CD14-positive monocyte (primary cell): ENCODE results near the gene FIS1. TPM values are rescaled to one million over a fixed set of nuclear protein-coding genes. Genes with fewer than 3 reads are reported as not detected.
"Not testable (repeated sequence)": the region's sequence is repeated elsewhere in the genome, so short reads cannot be mapped to it uniquely, and the experiment has no call there.

Experiments
- DNase-seq, 3 donors: peaks; one replicate each; pipeline ENCODE4 v3.0.0-alpha.2; 2011 to 2022
- H2AFZ ChIP-seq: 2 replicates; pipeline ENCODE4 v1.6.0; 2012; ENCODE audit warnings: mild to moderate bottlenecking, low read depth, low read length, inconsistent platforms; ENCODE audit not compliant: insufficient read depth, poor library complexity, severe bottlenecking
- H3K27ac ChIP-seq, 2 donors: 1 replicate in 1 of 2; 2 replicates in 1 of 2; pipeline ENCODE4 v1.5.1; 2012 to 2013; ENCODE audit warnings: low read length in 2 of 2, control low read depth in 1 of 2, inconsistent platforms in 1 of 2, low read depth in 1 of 2, mild to moderate bottlenecking in 1 of 2
- H3K27me3 ChIP-seq, 2 donors: one replicate each; pipeline versions ENCODE4 v1.6.0 to v1.6.1; 2011 to 2013; ENCODE audit warnings: low read length in 2 of 2; ENCODE audit not compliant: control insufficient read depth in 2 of 2, insufficient read depth in 2 of 2
- H3K36me3 ChIP-seq, 2 donors: replicated peaks in 1 of 2; 1 replicate in 1 of 2; 2 replicates in 1 of 2; pipeline versions ENCODE4 v1.5.1 to v1.6.1; 2012 to 2013; ENCODE audit warnings: low read length in 2 of 2, control low read depth in 1 of 2, inconsistent platforms in 1 of 2, mild to moderate bottlenecking in 1 of 2; ENCODE audit not compliant: insufficient read depth in 2 of 2, control insufficient read depth in 1 of 2
- H3K4me1 ChIP-seq, 2 donors: 1 replicate in 1 of 2; 2 replicates in 1 of 2; pipeline versions ENCODE4 v1.5.1 to v1.6.1; 2012 to 2013; ENCODE audit warnings: low read length in 2 of 2, control low read depth in 1 of 2, inconsistent platforms in 1 of 2, mild to moderate bottlenecking in 1 of 2, moderate library complexity in 1 of 2; ENCODE audit not compliant: insufficient read depth in 2 of 2, control insufficient read depth in 1 of 2
- H3K4me2 ChIP-seq: replicated peaks from 2 replicates; pipeline ENCODE3; 2012; ENCODE audit warnings: low read length, moderate library complexity, mild to moderate bottlenecking; ENCODE audit not compliant: poor library complexity, severe bottlenecking; ENCODE audit errors: extremely low read depth
- H3K4me3 ChIP-seq, 3 experiments: fragments of 200-600 bp in 1 of 3; sonication (generic) in 1 of 3; replicated peaks in 1 of 3; 1 replicate in 2 of 3; 2 replicates in 1 of 3; pipeline ENCODE4 v1.5.1; 2011 to 2013; ENCODE audit warnings: low read length in 3 of 3, mild to moderate bottlenecking in 3 of 3, control low read depth in 2 of 3, low read depth in 2 of 3, inconsistent platforms in 1 of 3, moderate library complexity in 1 of 3
- H3K79me2 ChIP-seq: 2 replicates; pipeline ENCODE4 v1.6.0; 2012; ENCODE audit warnings: mild to moderate bottlenecking, control low read depth, inconsistent platforms, low read length, moderate library complexity; ENCODE audit not compliant: insufficient read depth
- H3K9ac ChIP-seq: 2 replicates; pipeline ENCODE4 v1.6.0; 2017; ENCODE audit warnings: low read length, mild to moderate bottlenecking; ENCODE audit not compliant: insufficient read depth, poor library complexity, severe bottlenecking
- H3K9me3 ChIP-seq, 2 donors: replicated peaks in 1 of 2; 1 replicate in 1 of 2; 2 replicates in 1 of 2; pipeline versions ENCODE4 v1.5.1 to v1.6.1; 2012 to 2013; ENCODE audit warnings: low read length in 2 of 2, control low read depth in 1 of 2; ENCODE audit not compliant: control insufficient read depth in 1 of 2, insufficient read depth in 1 of 2
- H4K20me1 ChIP-seq: 2 replicates; pipeline ENCODE4 v1.6.0; 2012; ENCODE audit warnings: mild to moderate bottlenecking, low read length, control low read depth, moderate library complexity; ENCODE audit not compliant: insufficient read depth
- H3K27ac Mint-ChIP-seq, 7 donors: one replicate each; pipeline ENCODE4 v1.8.0; 2020; ENCODE audit warnings: mild to moderate bottlenecking in 7 of 7, mixed read lengths in 7 of 7, moderate library complexity in 6 of 7, inconsistent platforms in 2 of 7
- H3K27me3 Mint-ChIP-seq, 3 donors: one replicate each; pipeline ENCODE4 v1.8.0; 2021 to 2022; ENCODE audit warnings: low read depth in 3 of 3, mild to moderate bottlenecking in 3 of 3, mixed read lengths in 3 of 3, moderate library complexity in 3 of 3, inconsistent platforms in 1 of 3
- H3K36me3 Mint-ChIP-seq, 2 donors: one replicate each; pipeline ENCODE4 v1.8.0; 2020; ENCODE audit warnings: mixed read lengths in 2 of 2, inconsistent platforms in 1 of 2, mild to moderate bottlenecking in 1 of 2
- H3K4me1 Mint-ChIP-seq: one replicate; pipeline ENCODE4 v1.8.0; 2020; ENCODE audit warnings: mild to moderate bottlenecking, mixed read lengths
- H3K4me3 Mint-ChIP-seq, 2 donors: one replicate each; pipeline ENCODE4 v1.8.0; 2020; ENCODE audit warnings: mild to moderate bottlenecking in 2 of 2, mixed read lengths in 2 of 2, moderate library complexity in 1 of 2
- H3K9me3 Mint-ChIP-seq, 7 donors: one replicate each; pipeline ENCODE4 v1.8.0; 2020 to 2022; ENCODE audit warnings: mixed read lengths in 7 of 7, mild to moderate bottlenecking in 6 of 7, moderate library complexity in 6 of 7, inconsistent platforms in 2 of 7
- CTCF ChIP-seq: fragments of 200-600 bp; IDR thresholded peaks from one replicate; pipeline ENCODE4 v1.8.0; 2022; ENCODE audit warnings: antibody characterized with exemption, mild to moderate bottlenecking
- WGBS: methylation state at CpG from one replicate; pipeline ENCODE4 v1.1.5; 2013; ENCODE audit warnings: missing lambda C conversion rate; ENCODE audit not compliant: insufficient coverage; 5-methylcytosine and 5-hydroxymethylcytosine counted together
- intact Hi-C, 2 donors: fragments of 100-400 bp; cut with micrococcal nuclease; formaldehyde crosslinking; loops; one replicate each; pipeline versions ENCODE4 v1.15.0 to v1.15.1; 2023
- polyA plus RNA-seq, 3 donors: library from polyadenylated mRNA; depleted of rRNA in 1 of 3; unstranded in 2 of 3; stranded (reverse) in 1 of 3; fragments of 300-500 nt in 2 of 3; fragments of >200 nt in 1 of 3; fragmentation: Illumina TruSeq in 2 of 3; gene quantifications; 1 replicate in 2 of 3; 2 replicates in 1 of 3; pipeline ENCODE4 v1.2.3, GENCODE V29; 2012 to 2021

FIS1 gene
- polyA plus RNA-seq, 3 donors = 152 to 198 (median 195) TPM

- Mint-ChIP-seq H3K27me3 (peaks cover 9 to 17% (median 14%) of the 10 kb centered on the region in 3 donors), H3K9me3 (peaks cover 0 to 3% (median 0%) of the 10 kb centered on the region in 7 donors), H3K4me1 (peaks cover 4% of the 10 kb centered on the region), H3K4me3 (no peak overlapping the region), H3K36me3 (no peaks in the 10 kb centered on the region), H3K27ac (no peak overlapping the region)
- H3K27ac ChIP-seq = no peak overlapping the region
- no peak for DNase-seq
- TF ChIP-seq CTCF = no peak
- intact Hi-C loops = no loop called here
- H3K9me3 ChIP-seq = no peaks in the 10 kb centered on the region
- H3K9ac ChIP-seq = no peak overlapping the region
- H3K4me2 ChIP-seq = no peak overlapping the region
- H3K27me3 ChIP-seq = no peaks in the 10 kb centered on the region
- no peaks in the 10 kb centered on the region for H4K20me1 ChIP-seq
- no peaks in the 10 kb centered on the region for H3K36me3 ChIP-seq
- no peak overlapping the region for H2AFZ ChIP-seq
- no peaks in the 10 kb centered on the region for H3K4me1 ChIP-seq
- no peaks in the 10 kb centered on the region for H3K79me2 ChIP-seq
- no peak overlapping the region for H3K4me3 ChIP-seq
- WGBS = 93% methylated on average over 18 of the region's 21 CpGs
These were observed 24.8 kb upstream of the FIS1 start for GRCh38 chr7:101269664-101270063.

- no peak for TF ChIP-seq CTCF
- no peak overlapping the region for H3K27ac Mint-ChIP-seq
These were observed 21.0 kb upstream of the FIS1 start for GRCh38 chr7:101265622-101266516.

GRCh38 chr7:101264102-101264706 is 19.3 kb upstream of the FIS1 start:
- H3K9me3 ChIP-seq, H4K20me1 ChIP-seq, H3K4me3 ChIP-seq, H2AFZ ChIP-seq, H3K27ac Mint-ChIP-seq, DNase-seq, H3K4me2 ChIP-seq, H3K9ac ChIP-seq, H3K27me3 ChIP-seq, H3K36me3 Mint-ChIP-seq, intact Hi-C loops, H3K27ac ChIP-seq, H3K4me1 Mint-ChIP-seq, H3K36me3 ChIP-seq, H3K4me1 ChIP-seq, H3K79me2 ChIP-seq, H3K9me3 Mint-ChIP-seq, H3K4me3 Mint-ChIP-seq: not testable (repeated sequence)
- 93% methylated on average over 5 of the region's 6 CpGs for WGBS
- peaks cover 7 to 27% (median 19%) of the 10 kb centered on the region in 3 donors for H3K27me3 Mint-ChIP-seq

More at GRCh38 chr7:101265622-101266516, 21.0 kb upstream of the FIS1 start:
- intact Hi-C loops = no loop called here
- H3K9me3 Mint-ChIP-seq = peaks cover 0 to 3% (median 0%) of the 10 kb centered on the region in 7 donors
- no peaks in the 10 kb centered on the region for H3K27me3 ChIP-seq
- H3K4me1 Mint-ChIP-seq = peaks cover 1% of the 10 kb centered on the region
- H3K4me1 ChIP-seq = no peaks in the 10 kb centered on the region
- H4K20me1 ChIP-seq = no peaks in the 10 kb centered on the region
- no peaks in the 10 kb centered on the region for H3K79me2 ChIP-seq
- H3K27me3 Mint-ChIP-seq = peaks cover 7 to 24% (median 21%) of the 10 kb centered on the region in 3 donors
- no peak overlapping the region for H3K27ac ChIP-seq
- 62% methylated on average over 16 of the region's 17 CpGs for WGBS
- H3K9ac ChIP-seq = no peak overlapping the region
- no peak overlapping the region for H3K4me3 Mint-ChIP-seq
- H3K36me3 ChIP-seq = no peaks in the 10 kb centered on the region
- H3K4me3 ChIP-seq = no peak overlapping the region
- no peak overlapping the region for H2AFZ ChIP-seq
- DNase-seq = no peak
- no peaks in the 10 kb centered on the region for H3K36me3 Mint-ChIP-seq
- H3K4me2 ChIP-seq = no peak overlapping the region
- H3K9me3 ChIP-seq = no peaks in the 10 kb centered on the region
